ENCODE measurements around the gene MBL2.

MBL2 gene

GRCh38 chr10:52756966-52757365, 15.6 kb downstream of the MBL2 start:
- Histone ChIP-seq H3K9ac (ENCODE audit: low read depth in 1 of 2, low read length in 2 of 2) (no peak overlapping the region), H3K4me1 (ENCODE audit: control insufficient read depth in 2 of 2, insufficient read depth in 2 of 2, low read length in 2 of 2) (no peaks in the 10 kb centered on the region), H3K27me3 (ENCODE audit: control insufficient read depth in 2 of 2, insufficient read depth in 2 of 2, low read length in 2 of 2) (no peaks in the 10 kb centered on the region)

GRCh38 chr10:52756295-52756694, 16.3 kb downstream of the MBL2 start:
- Histone ChIP-seq H3K9ac (ENCODE audit: low read depth in 1 of 2, low read length in 2 of 2) (no peak overlapping the region), H3K4me3 (ENCODE audit: low read length in 2 of 2) (no peak overlapping the region), H3K27me3 (ENCODE audit: control insufficient read depth in 2 of 2, insufficient read depth in 2 of 2, low read length in 2 of 2) (no peaks in the 10 kb centered on the region), H3K27ac (ENCODE audit: low read depth in 2 of 2, low read length in 2 of 2) (no peak overlapping the region), H3K9me3 (ENCODE audit: control insufficient read depth in 2 of 2, low read length in 2 of 2) (no peaks in the 10 kb centered on the region), H3K4me1 (ENCODE audit: control insufficient read depth in 2 of 2, insufficient read depth in 2 of 2, low read length in 2 of 2) (no peaks in the 10 kb centered on the region), H3K36me3 (ENCODE audit: control insufficient read depth in 2 of 2, insufficient read depth in 2 of 2, low read length in 2 of 2) (no peaks in the 10 kb centered on the region)

More at GRCh38 chr10:52756966-52757365, 15.6 kb downstream of the MBL2 start:
- H3K36me3 ChIP-seq (ENCODE audit: control insufficient read depth in 2 of 2, insufficient read depth in 2 of 2, low read length in 2 of 2), result no peaks in the 10 kb centered on the region
- no peaks in the 10 kb centered on the region for H3K9me3 ChIP-seq (ENCODE audit: control insufficient read depth in 2 of 2, low read length in 2 of 2)
- no peak overlapping the region for H3K27ac ChIP-seq (ENCODE audit: low read depth in 2 of 2, low read length in 2 of 2)
- no peak overlapping the region for H3K4me3 ChIP-seq (ENCODE audit: low read length in 2 of 2)

- no peak overlapping the region for H3K27ac ChIP-seq (ENCODE audit: low read depth in 2 of 2, low read length in 2 of 2)
- no peaks in the 10 kb centered on the region for H3K27me3 ChIP-seq (ENCODE audit: control insufficient read depth in 2 of 2, insufficient read depth in 2 of 2, low read length in 2 of 2)
- H3K9me3 ChIP-seq (ENCODE audit: control insufficient read depth in 2 of 2, low read length in 2 of 2), result no peaks in the 10 kb centered on the region
- H3K4me3 ChIP-seq (ENCODE audit: low read length in 2 of 2), result no peak overlapping the region
- H3K4me1 ChIP-seq (ENCODE audit: control insufficient read depth in 2 of 2, insufficient read depth in 2 of 2, low read length in 2 of 2), result no peaks in the 10 kb centered on the region
- no peaks in the 10 kb centered on the region for H3K36me3 ChIP-seq (ENCODE audit: control insufficient read depth in 2 of 2, insufficient read depth in 2 of 2, low read length in 2 of 2)
- H3K9ac ChIP-seq (ENCODE audit: low read depth in 1 of 2, low read length in 2 of 2), result no peak overlapping the region
These were observed 17.1 kb downstream of the MBL2 start for GRCh38 chr10:52755297-52756062.

- Histone ChIP-seq H3K9ac (ENCODE audit: low read depth in 1 of 2, low read length in 2 of 2) (no peak overlapping the region), H3K27ac (ENCODE audit: low read depth in 2 of 2, low read length in 2 of 2) (no peak overlapping the region), H3K27me3 (ENCODE audit: control insufficient read depth in 2 of 2, insufficient read depth in 2 of 2, low read length in 2 of 2) (no peaks in the 10 kb centered on the region), H3K36me3 (ENCODE audit: control insufficient read depth in 2 of 2, insufficient read depth in 2 of 2, low read length in 2 of 2) (no peaks in the 10 kb centered on the region), H3K9me3 (ENCODE audit: control insufficient read depth in 2 of 2, low read length in 2 of 2) (no peaks in the 10 kb centered on the region), H3K4me1 (ENCODE audit: control insufficient read depth in 2 of 2, insufficient read depth in 2 of 2, low read length in 2 of 2) (no peaks in the 10 kb centered on the region), H3K4me3 (ENCODE audit: low read length in 2 of 2) (no peak overlapping the region)
These were observed 19.7 kb downstream of the MBL2 start for GRCh38 chr10:52752801-52753445.

GRCh38 chr10:52752261-52752660, 20.3 kb downstream of the MBL2 start:
- H3K27me3 ChIP-seq (ENCODE audit: control insufficient read depth in 2 of 2, insufficient read depth in 2 of 2, low read length in 2 of 2), result no peaks in the 10 kb centered on the region
- no peaks in the 10 kb centered on the region for H3K36me3 ChIP-seq (ENCODE audit: control insufficient read depth in 2 of 2, insufficient read depth in 2 of 2, low read length in 2 of 2)
- no peak overlapping the region for H3K9ac ChIP-seq (ENCODE audit: low read depth in 1 of 2, low read length in 2 of 2)
- no peak overlapping the region for H3K27ac ChIP-seq (ENCODE audit: low read depth in 2 of 2, low read length in 2 of 2)
- H3K9me3 ChIP-seq (ENCODE audit: control insufficient read depth in 2 of 2, low read length in 2 of 2), result no peaks in the 10 kb centered on the region
- no peak overlapping the region for H3K4me3 ChIP-seq (ENCODE audit: low read length in 2 of 2)
- H3K4me1 ChIP-seq (ENCODE audit: control insufficient read depth in 2 of 2, insufficient read depth in 2 of 2, low read length in 2 of 2), result no peaks in the 10 kb centered on the region

- Histone ChIP-seq H3K27me3 (ENCODE audit: control insufficient read depth in 2 of 2, insufficient read depth in 2 of 2, low read length in 2 of 2) (no peaks in the 10 kb centered on the region), H3K27ac (ENCODE audit: low read depth in 2 of 2, low read length in 2 of 2) (no peak overlapping the region), H3K36me3 (ENCODE audit: control insufficient read depth in 2 of 2, insufficient read depth in 2 of 2, low read length in 2 of 2) (no peaks in the 10 kb centered on the region), H3K4me1 (ENCODE audit: control insufficient read depth in 2 of 2, insufficient read depth in 2 of 2, low read length in 2 of 2) (no peaks in the 10 kb centered on the region), H3K9ac (ENCODE audit: low read depth in 1 of 2, low read length in 2 of 2) (no peak overlapping the region), H3K4me3 (ENCODE audit: low read length in 2 of 2) (no peak overlapping the region), H3K9me3 (ENCODE audit: control insufficient read depth in 2 of 2, low read length in 2 of 2) (no peaks in the 10 kb centered on the region)
These were observed 21.2 kb downstream of the MBL2 start for GRCh38 chr10:52751337-52751736.

GRCh38 chr10:52750629-52751028, 22.0 kb downstream of the MBL2 start:
- Histone ChIP-seq H3K27ac (ENCODE audit: low read depth in 2 of 2, low read length in 2 of 2) (no peak overlapping the region), H3K4me1 (ENCODE audit: control insufficient read depth in 2 of 2, insufficient read depth in 2 of 2, low read length in 2 of 2) (no peaks in the 10 kb centered on the region), H3K27me3 (ENCODE audit: control insufficient read depth in 2 of 2, insufficient read depth in 2 of 2, low read length in 2 of 2) (no peaks in the 10 kb centered on the region)

GRCh38 chr10:52747694-52748093, 24.9 kb downstream of the MBL2 start:
- Histone ChIP-seq H3K9me3 (ENCODE audit: control insufficient read depth in 2 of 2, low read length in 2 of 2) (no peaks in the 10 kb centered on the region), H3K9ac (ENCODE audit: low read depth in 1 of 2, low read length in 2 of 2) (no peak overlapping the region), H3K36me3 (ENCODE audit: control insufficient read depth in 2 of 2, insufficient read depth in 2 of 2, low read length in 2 of 2) (no peaks in the 10 kb centered on the region), H3K27ac (ENCODE audit: low read depth in 2 of 2, low read length in 2 of 2) (no peak overlapping the region), H3K27me3 (ENCODE audit: control insufficient read depth in 2 of 2, insufficient read depth in 2 of 2, low read length in 2 of 2) (no peaks in the 10 kb centered on the region), H3K4me3 (ENCODE audit: low read length in 2 of 2) (no peak overlapping the region), H3K4me1 (ENCODE audit: control insufficient read depth in 2 of 2, insufficient read depth in 2 of 2, low read length in 2 of 2) (no peaks in the 10 kb centered on the region)

More at GRCh38 chr10:52750629-52751028, 22.0 kb downstream of the MBL2 start:
- Histone ChIP-seq H3K9me3 (ENCODE audit: control insufficient read depth in 2 of 2, low read length in 2 of 2) (no peaks in the 10 kb centered on the region), H3K4me3 (ENCODE audit: low read length in 2 of 2) (no peak overlapping the region), H3K9ac (ENCODE audit: low read depth in 1 of 2, low read length in 2 of 2) (no peak overlapping the region), H3K36me3 (ENCODE audit: control insufficient read depth in 2 of 2, insufficient read depth in 2 of 2, low read length in 2 of 2) (no peaks in the 10 kb centered on the region)

GRCh38 chr10:52746169-52746568, 26.4 kb downstream of the MBL2 start:
- no peak overlapping the region for H3K27ac ChIP-seq (ENCODE audit: low read depth in 2 of 2, low read length in 2 of 2)
- no peak overlapping the region for H3K9ac ChIP-seq (ENCODE audit: low read depth in 1 of 2, low read length in 2 of 2)
- no peak overlapping the region for H3K4me3 ChIP-seq (ENCODE audit: low read length in 2 of 2)
- H3K9me3 ChIP-seq (ENCODE audit: control insufficient read depth in 2 of 2, low read length in 2 of 2), result no peaks in the 10 kb centered on the region
- no peaks in the 10 kb centered on the region for H3K36me3 ChIP-seq (ENCODE audit: control insufficient read depth in 2 of 2, insufficient read depth in 2 of 2, low read length in 2 of 2)
- H3K4me1 ChIP-seq (ENCODE audit: control insufficient read depth in 2 of 2, insufficient read depth in 2 of 2, low read length in 2 of 2), result no peaks in the 10 kb centered on the region
- no peaks in the 10 kb centered on the region for H3K27me3 ChIP-seq (ENCODE audit: control insufficient read depth in 2 of 2, insufficient read depth in 2 of 2, low read length in 2 of 2)

- no peaks in the 10 kb centered on the region for H3K4me1 ChIP-seq (ENCODE audit: control insufficient read depth in 2 of 2, insufficient read depth in 2 of 2, low read length in 2 of 2)
- H3K36me3 ChIP-seq (ENCODE audit: control insufficient read depth in 2 of 2, insufficient read depth in 2 of 2, low read length in 2 of 2), result no peaks in the 10 kb centered on the region
- H3K9me3 ChIP-seq (ENCODE audit: control insufficient read depth in 2 of 2, low read length in 2 of 2), result no peaks in the 10 kb centered on the region
- no peak overlapping the region for H3K9ac ChIP-seq (ENCODE audit: low read depth in 1 of 2, low read length in 2 of 2)
- no peak overlapping the region for H3K4me3 ChIP-seq (ENCODE audit: low read length in 2 of 2)
- H3K27ac ChIP-seq (ENCODE audit: low read depth in 2 of 2, low read length in 2 of 2), result no peak overlapping the region
- no peaks in the 10 kb centered on the region for H3K27me3 ChIP-seq (ENCODE audit: control insufficient read depth in 2 of 2, insufficient read depth in 2 of 2, low read length in 2 of 2)
These were observed 28.4 kb downstream of the MBL2 start for GRCh38 chr10:52744057-52744805.

Measured in mucosa of rectum (tissue), 2 donors.